ENCODE results near the gene SPON1. TPM values are rescaled to one million over a fixed set of nuclear protein-coding genes. Genes with fewer than 3 reads are reported as not detected.

Gene SPON1
- total RNA-seq, 1 donor from 2014 or later, result under 0.01 TPM

- no peak for DNase-seq (ENCODE audit: low read depth in 2 of 2)
These were observed 351.6 kb downstream of the SPON1 start for GRCh38 chr11:14314127-14314526.

- DNase-seq (ENCODE audit: low read depth in 2 of 2), result no peak
These were observed 352.6 kb downstream of the SPON1 start for GRCh38 chr11:14315130-14315529.

All from dermis microvascular lymphatic vessel endothelial cell (primary cell).